SK-N-MC (cell line): ENCODE results near the gene TCF12.
A peak's percentile ranks its signal among the peaks of the same experiment; 100 is the strongest.

Experiments used
- DNase-seq: peaks from one replicate; pipeline ENCODE4 v3.0.0-alpha.2; 2011; ENCODE audit warnings: low read depth, low spot score
- H3K27ac ChIP-seq: fragments of 200-600 bp; sonication (generic); 2 replicates; pipeline ENCODE4 v1.5.1; 2016; ENCODE audit warnings: mixed run types
- H3K36me3 ChIP-seq: fragments of 200-600 bp; sonication (generic); 2 replicates; pipeline ENCODE4 v1.6.1; 2017; ENCODE audit warnings: antibody characterized with exemption, low read length, mixed read lengths; ENCODE audit not compliant: insufficient read depth
- H3K4me3 ChIP-seq: fragments of 200-600 bp; sonication (generic); 2 replicates; pipeline ENCODE4 v1.5.1; 2016
- H3K9ac ChIP-seq: fragments of 200-600 bp; sonication (generic); 2 replicates; pipeline ENCODE4 v1.8.0; 2017; ENCODE audit warnings: mixed run types, mixed read lengths; ENCODE audit not compliant: insufficient read length
- H3K9me3 ChIP-seq: fragments of 200-600 bp; sonication (generic); 2 replicates; pipeline ENCODE4 v1.6.1; 2017; ENCODE audit warnings: low read depth, mild to moderate bottlenecking, antibody characterized with exemption, low read length, moderate library complexity, mixed read lengths
- EZH2 ChIP-seq: fragments of 200-600 bp; sonication (generic); IDR thresholded peaks from one replicate; pipeline ENCODE4 v1.6.1; 2017; ENCODE audit warnings: antibody characterized with exemption
- FOXP2 ChIP-seq: optimal IDR thresholded peaks from 2 replicates; pipeline ENCODE3; 2011; ENCODE audit warnings: mild to moderate bottlenecking, moderate library complexity; ENCODE audit not compliant: insufficient read depth; ENCODE audit errors: extremely low read length, control extremely low read depth
- POLR2AphosphoS5 ChIP-seq: IDR thresholded peaks from 2 replicates; pipeline ENCODE4 v1.6.1; 2012; ENCODE audit warnings: mild to moderate bottlenecking, low read depth, low read length, borderline replicate concordance

The TCF12 gene

DNA sequence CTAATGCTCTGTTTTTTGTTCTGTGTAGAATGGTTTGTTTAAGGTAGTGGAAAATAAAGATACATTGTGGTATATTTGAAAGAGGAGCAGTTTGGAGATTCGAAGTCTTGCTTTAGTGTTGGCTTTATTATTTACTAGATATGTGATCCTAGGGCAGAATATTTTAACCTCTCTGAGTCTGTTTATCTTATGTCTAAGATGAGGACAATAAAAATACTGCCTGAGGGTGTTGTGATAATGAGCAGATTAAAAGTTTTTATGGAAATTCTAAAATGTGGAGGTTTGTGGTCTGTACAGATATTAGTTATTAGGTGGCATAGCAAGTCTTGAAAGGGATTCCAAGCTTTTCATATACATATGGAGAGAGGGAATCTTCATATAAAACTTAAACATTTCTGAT, 15.0 kb downstream of the TCF12 start:
- Histone ChIP-seq H3K9me3 (no peaks in the 10 kb centered on the region; the same call in 1 of the 2 replicates), H3K36me3 (peaks cover 45% of the 10 kb centered on the region), H3K4me3 (peak overlapping the region; percentile 30), H3K27ac (peak overlapping the region; percentile 44; the same call in 1 of the 2 replicates), H3K9ac (peak overlapping the region; percentile 10)
- DNase-seq, result peak; percentile 34
- TF ChIP-seq FOXP2 (no peak), EZH2 (no peak), POLR2AphosphoS5 (no peak)

DNA sequence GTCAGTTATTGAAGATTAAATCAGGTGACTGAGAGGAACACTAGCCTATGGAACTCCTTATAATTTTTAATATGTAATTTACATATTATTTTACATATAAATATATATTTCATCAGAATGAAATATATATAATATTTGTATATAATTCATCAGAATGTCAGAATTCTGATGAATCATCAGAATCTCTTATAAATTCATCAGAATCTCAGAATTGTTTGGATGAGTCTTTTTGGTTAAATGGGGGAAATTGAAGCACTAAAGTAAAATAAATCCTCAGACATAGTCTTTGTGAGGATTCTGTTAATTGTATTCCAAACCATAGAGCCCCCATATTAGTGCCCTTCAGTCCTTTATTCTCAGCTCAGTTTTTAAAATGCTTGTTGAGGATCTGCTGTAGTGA, 15.4 kb downstream of the TCF12 start:
- H3K36me3 ChIP-seq, result peaks cover 41% of the 10 kb centered on the region
- H3K27ac ChIP-seq, result peak overlapping the region; percentile 44; the same call in 1 of the 2 replicates
- H3K9ac ChIP-seq, result no peak overlapping the region
- H3K9me3 ChIP-seq, result no peaks in the 10 kb centered on the region; the same call in 1 of the 2 replicates
- H3K4me3 ChIP-seq, result no peak overlapping the region
- DNase-seq, result no peak
- TF ChIP-seq FOXP2 (no peak), EZH2 (no peak), POLR2AphosphoS5 (no peak)

- H3K36me3 ChIP-seq, result peaks cover 37% of the 10 kb centered on the region
- no peak for DNase-seq
- no peaks in the 10 kb centered on the region; the same call in 1 of the 2 replicates for H3K9me3 ChIP-seq
- H3K27ac ChIP-seq, result no peak overlapping the region
- H3K9ac ChIP-seq, result no peak overlapping the region
- TF ChIP-seq EZH2 (no peak), FOXP2 (no peak), POLR2AphosphoS5 (no peak)
- no peak overlapping the region for H3K4me3 ChIP-seq
Measured at GRCh38 chr15:56934269-56934668, 15.8 kb downstream of the TCF12 start.

DNA sequence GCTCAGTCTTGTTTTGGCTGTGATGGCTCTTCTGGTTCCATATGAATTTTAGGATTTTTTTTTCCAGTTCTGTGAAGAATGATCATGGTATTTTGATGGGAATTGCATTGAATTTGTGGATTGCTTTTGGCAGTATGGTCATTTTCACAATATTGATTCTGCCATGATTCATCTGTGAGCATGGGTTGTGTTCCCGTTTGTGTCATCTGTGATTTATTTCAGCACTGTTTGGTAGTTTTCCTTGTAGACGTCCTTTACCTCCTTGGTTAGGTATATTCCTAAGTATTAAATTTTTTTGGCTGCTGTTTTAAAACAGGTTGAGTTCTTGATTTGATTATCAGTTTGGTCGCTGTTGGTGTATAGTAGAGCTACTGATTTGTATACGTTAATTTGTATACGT, 18.5 kb downstream of the TCF12 start:
- Histone ChIP-seq H3K9me3 (no peaks in the 10 kb centered on the region; the same call in 1 of the 2 replicates), H3K36me3 (peaks cover 26% of the 10 kb centered on the region), H3K27ac (no peak overlapping the region), H3K4me3 (no peak overlapping the region), H3K9ac (no peak overlapping the region)
- no peak for TF ChIP-seq FOXP2
- TF ChIP-seq EZH2, result no peak
- TF ChIP-seq POLR2AphosphoS5, result no peak
- no peak for DNase-seq

GRCh38 chr15:56939257-56939656, 20.8 kb downstream of the TCF12 start:
- no peak for TF ChIP-seq POLR2AphosphoS5
- no peak for TF ChIP-seq EZH2
- TF ChIP-seq FOXP2, result no peak
- Histone ChIP-seq H3K9ac (no peak overlapping the region), H3K36me3 (peaks cover 22% of the 10 kb centered on the region), H3K9me3 (no peaks in the 10 kb centered on the region; the same call in 1 of the 2 replicates), H3K27ac (no peak overlapping the region), H3K4me3 (no peak overlapping the region)
- DNase-seq, result no peak

DNA sequence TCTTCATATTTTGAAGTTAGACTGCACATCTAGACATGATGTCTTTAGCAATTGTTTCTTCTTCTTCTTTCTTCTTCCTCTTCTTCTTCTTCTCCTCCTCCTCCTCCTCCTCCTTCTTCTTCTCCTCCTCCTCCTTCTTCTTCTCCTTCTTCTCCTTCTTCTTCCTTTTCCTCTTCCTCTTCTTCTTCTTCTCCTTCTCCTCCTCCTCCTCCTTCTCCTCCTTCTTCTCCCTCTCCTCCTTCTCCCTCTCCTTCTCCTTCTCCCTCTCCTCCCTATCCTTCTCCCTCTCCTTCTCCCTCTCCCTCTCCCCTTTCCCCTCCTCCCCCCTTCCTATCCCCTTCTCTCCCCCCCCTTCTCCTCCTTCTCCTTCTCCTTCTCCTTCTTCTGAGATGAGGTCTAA, 21.9 kb downstream of the TCF12 start:
- Histone ChIP-seq H3K9me3 (0 out of 2 replicates have a peak, but pooled peaks cover 5% of the 10 kb centered on the region), H3K9ac (no peak overlapping the region), H3K27ac (no peak overlapping the region), H3K4me3 (no peak overlapping the region), H3K36me3 (peaks cover 21% of the 10 kb centered on the region)
- TF ChIP-seq EZH2 (no peak), FOXP2 (no peak), POLR2AphosphoS5 (no peak)
- DNase-seq, result no peak

GRCh38 chr15:56942118-56942517, 23.7 kb downstream of the TCF12 start:
- no peak for DNase-seq
- Histone ChIP-seq H3K27ac (no peak overlapping the region), H3K4me3 (no peak overlapping the region), H3K9ac (no peak overlapping the region), H3K36me3 (peaks cover 20% of the 10 kb centered on the region), H3K9me3 (peaks cover 10% of the 10 kb centered on the region; the same call in 1 of the 2 replicates)
- TF ChIP-seq EZH2 (no peak), FOXP2 (no peak)

- no peak for DNase-seq
Measured at GRCh38 chr15:56943403-56943802, 25.0 kb downstream of the TCF12 start.

DNA sequence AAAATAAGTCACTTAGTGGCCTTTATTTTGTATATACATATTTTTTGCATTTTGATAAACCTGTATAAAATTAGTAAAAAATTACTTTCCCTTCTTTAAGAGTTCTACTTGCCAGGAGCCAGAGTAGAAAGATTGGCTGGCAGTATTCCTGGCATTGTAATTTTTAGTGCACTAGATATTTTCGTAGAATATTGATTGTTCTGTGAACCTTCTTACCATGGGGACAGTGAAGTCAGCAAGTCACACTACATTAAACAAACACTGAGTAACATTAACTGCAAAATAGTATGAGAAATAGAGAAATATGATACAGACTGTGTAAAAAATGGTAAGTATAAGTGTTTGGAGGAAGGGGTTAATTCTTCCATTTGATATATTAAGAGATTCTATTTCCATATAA, 26.0 kb downstream of the TCF12 start:
- DNase-seq, result no peak
- TF ChIP-seq FOXP2, result no peak
- TF ChIP-seq EZH2, result no peak
- TF ChIP-seq POLR2AphosphoS5, result no peak
- no peak overlapping the region for H3K27ac ChIP-seq
- H3K4me3 ChIP-seq, result no peak overlapping the region
- peaks cover 10% of the 10 kb centered on the region; the same call in 1 of the 2 replicates for H3K9me3 ChIP-seq
- H3K36me3 ChIP-seq, result peaks cover 20% of the 10 kb centered on the region
- no peak overlapping the region for H3K9ac ChIP-seq

More at GRCh38 chr15:56943403-56943802, 25.0 kb downstream of the TCF12 start:
- Histone ChIP-seq H3K9ac (no peak overlapping the region), H3K27ac (peak overlapping the region; percentile 19), H3K4me3 (no peak overlapping the region), H3K36me3 (peaks cover 20% of the 10 kb centered on the region), H3K9me3 (peaks cover 10% of the 10 kb centered on the region; the same call in 1 of the 2 replicates)
- TF ChIP-seq FOXP2 (no peak), POLR2AphosphoS5 (no peak), EZH2 (no peak)
